DMS53 treated with DMSO at 0.1 percent for 48 hours (cell line): ENCODE measurements around the gene SETDB2.

Source experiments
- DNase-seq: peaks from one replicate; lab custom pipeline; 2025; ENCODE audit not compliant: unreplicated experiment; lab: John Stamatoyannopoulos, UW

Gene SETDB2

DNA sequence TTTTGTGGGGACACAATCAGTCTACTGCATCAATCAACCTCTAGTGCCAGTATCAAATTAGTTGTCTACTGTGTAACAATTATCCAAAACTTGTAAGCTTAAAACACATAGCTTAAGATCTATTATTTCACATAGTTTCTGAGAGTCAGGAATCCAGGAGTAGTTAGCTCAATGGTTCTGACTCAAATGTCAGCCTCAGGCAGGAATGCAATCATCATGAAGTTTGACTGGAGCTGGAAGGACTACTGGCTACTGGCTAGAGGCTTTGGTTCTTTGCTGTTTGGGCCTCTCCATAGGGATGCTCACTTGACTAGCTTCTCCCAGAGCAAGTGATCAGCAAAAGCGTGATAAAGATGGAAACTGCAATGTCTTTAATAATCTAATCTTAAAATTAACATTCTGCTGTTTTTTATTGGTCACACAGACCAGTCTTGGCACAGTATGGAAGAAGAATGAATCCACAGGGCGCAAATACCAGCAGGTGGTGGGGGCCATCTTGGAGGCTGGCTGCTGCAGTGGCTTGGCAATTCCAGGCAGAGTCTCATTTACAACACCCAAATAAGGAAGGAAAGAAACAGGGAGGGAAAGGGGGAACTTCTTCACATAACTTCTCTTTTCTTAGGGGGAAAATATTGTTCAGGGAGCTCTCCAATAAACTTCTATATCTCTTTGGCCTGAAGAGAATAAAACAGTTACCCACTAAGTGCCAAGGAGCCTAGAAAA, 15.9 kb upstream of the SETDB2 start:
- DNase-seq = no peak

DNA sequence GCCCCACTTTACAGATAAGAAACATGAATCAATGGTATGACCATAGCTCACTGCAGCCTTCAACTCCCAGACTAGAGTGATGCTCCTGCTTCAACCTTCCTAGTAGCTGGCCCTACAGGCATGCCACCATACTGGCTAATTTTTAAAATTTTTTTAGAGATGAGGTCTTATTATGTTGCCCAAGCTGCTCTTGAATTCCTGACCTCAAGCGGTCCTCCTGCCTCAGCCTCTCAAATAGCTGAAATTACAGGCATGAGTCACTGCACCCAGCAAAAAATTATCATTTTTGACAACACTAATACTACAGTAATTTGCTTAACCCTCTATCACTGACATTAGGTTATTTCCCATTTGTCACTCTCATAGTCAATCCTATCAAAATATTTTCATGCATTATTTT, 15.0 kb upstream of the SETDB2 start:
- no peak for DNase-seq

DNA sequence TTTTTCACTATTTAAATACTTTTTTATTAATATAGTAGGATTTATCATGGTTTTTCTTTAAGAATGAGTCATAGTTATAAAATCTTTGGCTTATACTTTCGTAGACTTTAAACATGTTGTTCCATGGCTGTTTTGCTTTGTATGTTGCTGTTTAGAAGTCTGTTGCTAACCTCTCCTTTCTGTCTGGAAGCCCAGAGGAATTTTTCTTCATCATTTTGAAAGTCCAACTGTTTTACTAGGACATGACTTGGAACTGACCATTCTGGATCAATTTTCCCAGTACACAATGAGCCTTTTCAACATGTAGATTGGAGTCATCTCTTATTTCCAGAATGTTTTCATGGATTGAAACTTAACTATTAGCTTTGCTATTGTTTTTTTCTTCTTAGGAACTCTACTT, 8.1 kb upstream of the SETDB2 start:
- DNase-seq = no peak

DNA sequence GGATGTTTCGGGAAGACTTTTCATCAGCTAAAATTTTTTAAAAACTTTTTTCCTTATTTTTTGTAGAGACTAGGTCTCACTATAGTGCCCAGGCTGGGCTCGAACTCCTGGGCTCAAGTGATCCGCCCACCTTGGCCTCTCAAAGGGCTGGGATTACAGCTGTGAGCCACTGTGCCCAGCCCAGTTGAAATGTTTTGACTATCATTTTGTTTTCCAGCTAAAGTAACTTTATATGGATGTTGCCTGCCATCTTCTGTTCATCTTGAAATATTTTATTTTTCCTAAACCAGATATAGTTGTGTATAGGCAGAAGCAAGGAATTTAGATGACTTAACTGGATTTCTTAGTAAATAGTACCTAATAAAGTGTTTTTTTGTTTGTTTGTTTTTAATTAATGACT, 7.2 kb upstream of the SETDB2 start:
- no peak for DNase-seq

DNA sequence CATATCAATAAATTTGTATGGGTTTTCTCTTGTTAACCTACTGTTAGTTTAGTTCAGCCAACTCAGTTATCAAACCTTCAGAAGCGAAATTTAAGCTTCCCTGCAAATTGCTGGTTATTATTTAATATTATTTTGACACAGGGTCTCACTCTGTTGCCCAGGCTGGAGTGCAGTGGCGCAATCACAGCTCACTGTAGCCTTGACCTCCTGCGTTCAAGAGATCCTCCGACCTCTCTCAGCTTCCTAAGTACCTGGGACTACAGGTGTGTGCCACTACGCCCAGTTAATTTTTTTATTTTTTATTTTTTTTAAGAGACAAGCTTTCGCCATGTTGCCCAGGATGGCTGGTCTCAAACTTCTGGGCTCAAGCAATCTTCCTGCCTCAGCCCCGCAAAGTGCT, 6.4 kb upstream of the SETDB2 start:
- DNase-seq = no peak

DNA sequence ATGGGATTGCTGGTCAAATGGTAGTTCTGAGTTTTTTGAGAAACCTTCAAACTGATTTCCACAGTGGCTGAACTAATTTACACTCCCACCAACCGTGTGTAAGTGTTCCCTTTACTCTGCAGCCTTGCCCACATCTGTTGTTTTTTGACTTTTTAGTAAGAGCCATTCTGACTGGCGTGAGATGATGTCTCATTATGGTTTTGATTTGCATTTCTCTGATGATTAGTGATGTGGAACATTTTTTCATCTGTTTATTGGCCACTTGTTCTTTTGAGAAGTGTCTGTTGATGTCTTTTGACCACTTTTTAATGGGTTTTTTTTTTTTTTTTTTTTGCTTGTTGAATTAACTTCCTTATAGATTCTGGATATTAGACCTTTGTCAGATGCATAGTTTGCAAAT, 4.5 kb upstream of the SETDB2 start:
- no peak for DNase-seq

DNA sequence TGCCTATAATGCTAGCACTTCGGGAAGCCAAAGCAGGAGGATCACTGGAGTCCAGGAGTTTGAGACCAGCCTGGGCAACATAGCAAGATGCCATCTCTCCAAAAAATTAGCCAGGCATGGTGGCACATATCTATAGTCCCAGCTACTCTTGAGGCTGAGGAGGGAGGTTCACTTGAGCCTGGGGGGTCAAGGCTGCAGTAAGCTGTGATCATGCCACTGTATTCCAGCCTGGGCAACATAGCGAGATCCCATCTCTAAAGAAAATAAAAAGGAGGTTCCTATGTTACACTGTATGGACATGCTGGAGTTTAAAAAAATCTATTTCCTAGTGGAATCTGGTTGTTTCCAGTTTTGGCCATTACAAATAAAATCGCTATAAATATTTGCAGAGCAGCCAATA, 2.8 kb upstream of the SETDB2 start:
- DNase-seq = no peak

DNA sequence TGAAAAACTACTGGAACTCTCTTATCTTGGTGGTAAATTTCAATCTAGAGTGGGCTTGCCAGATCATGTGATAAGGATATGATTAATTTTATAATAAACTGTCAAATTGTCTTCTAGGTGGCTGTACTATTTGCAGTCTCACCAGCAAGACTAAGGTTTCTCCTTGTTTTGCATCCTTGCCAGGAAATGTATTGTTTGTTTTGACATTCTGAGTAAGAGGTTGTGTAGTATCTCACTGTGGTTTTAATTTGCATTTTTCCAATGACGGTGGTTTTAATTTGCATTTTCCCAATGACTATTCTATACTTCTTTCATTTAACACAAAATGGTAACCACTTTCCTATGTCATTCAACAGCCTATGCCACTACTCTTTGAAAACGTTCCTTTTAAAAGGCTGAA, 2.2 kb upstream of the SETDB2 start:
- DNase-seq = no peak

DNA sequence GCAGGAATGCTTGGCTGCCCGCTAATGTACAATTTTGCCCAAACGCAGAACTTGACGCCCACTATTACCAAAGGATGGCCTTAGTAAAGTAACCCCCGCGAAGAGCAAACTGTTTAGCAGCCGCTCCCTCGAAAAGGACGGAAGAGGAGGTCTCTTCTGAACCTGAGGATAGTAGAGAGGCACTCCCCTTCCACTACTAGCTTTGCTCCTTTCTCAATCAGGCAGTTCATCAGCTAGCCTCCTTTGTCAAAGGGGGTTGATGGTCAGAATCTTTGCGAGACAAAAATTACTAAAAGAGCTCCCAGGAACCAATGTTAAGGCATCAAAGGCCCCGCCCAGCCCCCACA, 744 bp upstream of the SETDB2 start:
- DNase-seq = peak; percentile 10

DNA sequence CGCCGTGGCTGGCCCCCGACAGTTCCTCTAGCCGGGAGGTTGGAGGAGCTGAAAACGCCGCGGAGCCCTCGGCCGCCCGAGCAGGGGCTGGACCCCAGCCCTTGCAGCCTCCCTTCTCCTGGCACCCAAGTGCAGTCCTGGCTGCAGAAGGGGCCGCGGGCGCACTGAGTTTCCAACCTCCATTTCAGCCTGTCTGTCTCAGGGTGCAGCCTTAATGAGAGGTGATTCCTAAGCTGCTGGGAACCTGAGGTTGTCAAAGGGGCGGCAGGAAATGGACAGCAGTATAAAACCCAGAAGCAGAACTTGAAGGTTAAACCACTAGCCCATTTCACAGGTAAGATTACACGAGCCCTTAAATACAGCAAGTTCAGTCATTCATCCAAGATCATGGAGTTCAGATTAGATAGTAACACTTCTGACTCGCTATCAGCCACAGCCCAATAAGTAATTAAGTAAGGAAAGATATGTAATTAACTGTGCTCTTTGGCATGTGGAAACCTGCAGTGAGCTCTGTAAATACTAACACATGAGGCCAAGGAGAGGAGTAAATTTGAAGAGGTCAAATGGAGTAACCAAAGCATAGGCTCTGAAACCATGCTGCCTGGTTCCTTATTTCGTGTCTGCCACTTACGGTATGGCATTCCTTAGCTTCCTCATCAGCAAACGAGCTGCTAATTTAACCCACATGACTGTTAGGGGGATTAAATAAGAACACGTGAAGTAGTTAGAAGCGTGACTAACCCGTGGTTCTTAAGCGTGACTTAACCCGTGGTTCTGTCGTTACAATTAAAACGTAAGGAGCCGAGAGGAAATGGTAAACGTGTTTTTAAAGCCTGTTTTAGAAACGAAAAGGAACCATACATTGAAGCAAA, 686 bp downstream of the SETDB2 start:
- peak; percentile 43 for DNase-seq

DNA sequence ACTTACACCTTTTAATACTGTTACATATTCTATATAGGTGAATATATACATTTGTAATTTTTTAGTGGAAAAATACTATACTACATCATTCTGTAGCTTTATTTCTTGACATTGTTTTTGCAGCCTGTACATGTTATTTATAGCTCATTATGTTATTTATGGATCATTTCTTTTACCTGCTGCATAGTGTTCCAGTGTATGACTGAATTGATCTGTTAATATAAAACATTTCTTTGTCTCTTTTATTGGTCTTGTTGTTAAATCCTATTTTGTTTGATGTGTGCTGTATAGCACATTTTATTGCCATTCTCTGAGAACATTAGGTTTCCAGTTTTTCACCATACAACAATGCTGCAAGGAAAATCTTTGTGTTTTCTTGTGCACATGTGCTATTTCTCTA, 2.4 kb downstream of the SETDB2 start:
- DNase-seq = no peak

DNA sequence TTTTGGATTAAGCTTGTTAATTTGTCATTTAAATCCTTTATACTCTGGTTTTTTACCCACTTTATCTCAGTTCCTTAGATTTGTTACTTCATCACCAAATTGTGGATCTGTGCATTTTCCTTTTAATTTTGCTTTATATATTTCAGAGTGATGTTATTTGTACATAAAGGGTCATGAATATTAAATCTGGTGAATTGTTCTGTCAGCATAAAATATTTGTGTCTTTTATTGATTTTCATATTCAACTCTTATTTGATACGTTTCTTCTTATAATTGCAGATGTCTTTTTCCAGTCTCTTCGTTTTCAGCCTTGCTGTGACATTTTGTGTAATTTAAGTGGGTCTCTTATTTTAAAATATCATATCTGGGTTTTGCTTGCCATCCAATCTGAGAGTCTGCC, 4.7 kb downstream of the SETDB2 start:
- DNase-seq = no peak

DNA sequence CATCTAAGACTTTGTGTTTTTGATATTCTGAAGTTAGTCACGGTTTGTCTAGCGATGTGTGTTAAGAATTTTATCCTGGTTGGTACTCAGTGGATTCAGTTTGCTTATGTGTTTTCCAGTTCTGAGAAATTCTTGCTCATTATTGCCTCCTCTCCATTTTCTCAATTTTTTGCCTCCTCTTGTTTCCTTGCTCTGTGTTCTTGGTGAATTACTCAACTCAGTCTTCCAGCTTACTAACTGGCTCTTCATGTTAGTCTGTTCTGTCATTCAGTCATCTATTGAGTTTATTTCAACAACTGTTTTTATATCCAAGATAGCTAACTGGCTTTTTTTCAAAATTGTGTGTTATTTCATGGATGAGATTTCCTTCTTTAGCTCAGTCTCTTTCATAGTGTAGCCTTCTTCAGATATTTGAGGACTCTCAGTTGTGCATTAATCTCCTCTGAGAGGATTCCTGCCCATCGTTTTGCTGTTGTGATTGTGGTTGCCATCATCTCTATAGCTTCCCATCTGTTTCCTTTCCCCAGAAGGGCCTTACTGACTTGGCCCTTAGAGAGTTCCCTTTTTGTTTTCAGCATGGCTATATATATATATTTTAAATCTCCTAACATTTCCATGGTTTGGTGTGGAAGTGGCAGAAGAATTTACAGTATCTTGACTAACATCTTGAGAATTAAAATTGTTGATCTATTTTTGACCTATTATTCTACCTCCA, 6.2 kb downstream of the SETDB2 start:
- no peak for DNase-seq

DNA sequence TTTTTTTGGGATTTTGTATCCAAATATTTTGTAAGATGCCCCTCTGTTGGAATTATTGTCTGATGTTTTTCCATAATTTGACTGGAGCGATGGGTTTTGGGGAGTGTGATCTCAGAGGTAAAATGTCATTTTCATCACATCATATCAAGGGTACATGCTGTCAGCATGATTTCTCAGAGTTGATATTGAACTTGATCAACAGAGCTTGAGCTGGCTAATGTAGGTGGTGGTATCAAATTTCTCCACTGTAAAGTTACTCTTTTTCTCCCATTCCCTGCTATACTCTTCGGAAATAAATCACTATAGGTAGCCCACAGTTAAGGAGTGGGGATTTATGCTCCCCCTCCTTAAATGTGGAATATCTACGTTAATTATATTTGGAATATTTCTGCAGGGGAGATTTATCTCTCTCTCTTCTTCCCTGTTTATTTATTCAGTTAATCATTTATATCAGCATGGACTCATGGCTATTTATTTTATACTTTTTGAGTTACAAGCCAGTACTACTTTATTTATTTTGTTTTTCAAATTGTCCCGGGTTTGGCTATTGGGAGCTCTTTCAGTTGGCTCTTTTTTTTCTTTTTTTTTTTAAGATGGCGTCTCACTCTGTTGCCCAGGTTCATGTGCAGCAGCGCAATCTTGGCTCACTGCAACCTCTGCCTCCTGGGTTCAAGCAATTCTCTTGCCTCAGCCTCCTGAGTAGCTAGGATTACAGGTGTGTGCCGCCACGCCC, 8.8 kb downstream of the SETDB2 start:
- DNase-seq = no peak

DNA sequence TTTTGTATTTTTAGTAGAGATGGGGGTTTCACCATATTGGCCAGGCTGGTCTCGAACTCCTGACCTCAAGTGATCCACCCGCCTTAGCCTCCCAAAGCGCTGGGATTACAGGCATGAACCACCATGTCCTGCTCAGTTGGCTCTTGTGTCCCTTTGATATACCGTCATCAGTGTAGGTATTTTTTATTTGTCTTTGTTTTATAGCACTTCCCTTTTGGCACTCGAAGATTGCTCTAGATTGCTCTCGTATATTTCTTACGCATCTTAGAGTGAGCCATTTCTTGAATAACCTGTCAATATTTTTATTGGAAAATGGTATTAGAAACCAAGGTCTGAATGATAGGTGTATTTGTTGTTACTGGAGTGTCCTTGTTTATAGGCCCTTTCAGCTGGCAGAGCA, 9.4 kb downstream of the SETDB2 start:
- no peak for DNase-seq

DNA sequence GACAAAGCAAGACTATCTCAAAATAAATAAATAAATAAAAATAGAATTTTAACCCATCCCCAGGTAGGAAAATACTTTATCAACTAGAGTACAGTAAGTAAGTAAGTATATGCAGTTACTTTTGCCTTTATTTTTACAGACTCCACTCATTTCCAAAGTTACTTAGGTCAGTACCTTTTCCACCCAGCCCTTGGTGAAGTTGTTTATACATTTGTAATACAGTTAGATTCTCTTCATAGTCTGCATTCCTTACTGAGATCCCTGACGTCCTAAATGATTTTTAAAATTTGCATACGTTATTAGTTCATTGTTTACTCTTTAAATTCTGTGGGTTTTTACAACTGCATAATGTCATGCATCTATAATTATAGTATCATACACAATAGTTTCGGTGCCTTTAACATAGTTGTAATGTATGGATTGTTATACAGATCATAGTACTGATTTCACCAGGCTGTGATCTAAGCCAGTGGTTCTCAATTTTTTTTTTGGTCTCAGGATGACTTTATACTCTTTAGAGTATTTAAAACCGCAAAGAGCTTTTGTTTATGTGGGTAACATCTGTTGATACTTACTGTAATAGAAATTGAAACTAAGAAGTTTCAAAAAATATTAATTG, 10.4 kb downstream of the SETDB2 start:
- DNase-seq = no peak

DNA sequence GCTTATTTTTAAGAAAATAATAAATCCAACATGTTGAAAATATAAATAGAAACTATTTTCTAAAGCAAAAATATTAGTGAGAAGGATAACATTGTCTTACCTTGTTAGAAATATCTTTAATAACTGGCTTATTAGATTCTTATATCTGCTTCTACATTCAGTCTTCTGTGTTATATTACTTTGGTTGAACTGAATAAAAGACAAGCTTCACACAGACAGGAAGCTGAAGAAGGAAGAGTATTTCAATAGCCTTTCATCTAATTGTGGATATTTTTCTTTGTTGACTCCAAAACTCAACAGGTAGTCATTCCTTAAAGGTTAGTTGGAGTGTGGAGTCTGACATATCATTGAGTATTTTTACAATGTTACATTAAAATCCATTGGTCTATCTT, 10.9 kb downstream of the SETDB2 start:
- DNase-seq = no peak

DNA sequence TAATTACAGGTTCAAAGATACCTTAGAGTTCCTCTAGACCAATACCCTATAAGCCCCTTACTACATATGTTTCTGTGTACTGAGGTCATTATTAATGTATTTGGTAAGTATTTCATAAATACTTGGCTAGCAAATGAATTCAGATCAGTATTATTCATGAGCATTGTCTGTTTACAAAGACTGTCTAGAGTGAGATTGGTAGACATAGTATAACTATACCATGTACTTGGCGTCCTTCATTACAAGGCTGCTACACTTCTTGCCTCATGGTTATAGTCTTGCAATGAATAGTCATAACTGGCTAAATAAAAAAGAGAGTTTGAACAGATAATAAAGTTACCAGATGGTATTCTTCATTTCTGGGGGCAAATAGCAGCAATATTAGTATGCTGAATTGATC, 12.1 kb downstream of the SETDB2 start:
- DNase-seq = no peak

DNA sequence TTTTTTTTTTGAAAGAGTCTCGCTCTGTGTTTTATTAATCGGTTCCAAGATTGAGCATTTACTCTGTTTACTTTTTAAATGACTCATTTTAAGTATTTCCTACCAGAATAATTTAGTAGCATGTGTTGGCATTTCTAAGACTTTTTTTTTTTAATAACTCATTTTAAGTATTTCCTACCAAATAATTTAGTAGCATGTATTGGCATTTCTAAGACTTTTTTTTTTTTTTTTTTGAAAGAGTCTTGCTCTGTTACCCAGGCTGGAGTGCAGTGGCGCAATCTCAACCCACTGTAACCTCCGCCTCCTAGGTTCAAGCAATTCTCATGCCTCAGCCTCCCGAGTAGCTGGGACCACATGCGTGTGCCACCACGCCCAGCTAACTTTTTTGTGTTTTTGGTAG, 13.1 kb downstream of the SETDB2 start:
- no peak for DNase-seq

DNA sequence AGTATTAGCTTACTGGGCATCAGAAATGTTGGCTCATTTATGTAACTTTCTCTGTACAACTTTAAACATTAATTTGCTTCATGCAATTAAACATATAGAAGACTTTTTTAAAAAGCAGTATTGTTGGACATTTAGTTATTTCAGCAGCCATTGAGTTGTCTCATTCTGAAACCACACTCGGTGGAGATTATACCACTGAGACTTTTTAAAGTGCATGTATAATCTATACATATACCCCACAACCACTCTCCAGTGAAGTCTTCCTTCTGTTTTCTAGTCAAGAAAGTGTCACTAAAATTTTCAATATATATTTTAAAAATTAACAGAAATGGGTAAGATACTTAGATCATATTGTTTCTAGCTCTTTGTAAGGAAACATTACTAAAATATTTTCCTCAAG, 15.5 kb downstream of the SETDB2 start:
- DNase-seq = no peak

DNA sequence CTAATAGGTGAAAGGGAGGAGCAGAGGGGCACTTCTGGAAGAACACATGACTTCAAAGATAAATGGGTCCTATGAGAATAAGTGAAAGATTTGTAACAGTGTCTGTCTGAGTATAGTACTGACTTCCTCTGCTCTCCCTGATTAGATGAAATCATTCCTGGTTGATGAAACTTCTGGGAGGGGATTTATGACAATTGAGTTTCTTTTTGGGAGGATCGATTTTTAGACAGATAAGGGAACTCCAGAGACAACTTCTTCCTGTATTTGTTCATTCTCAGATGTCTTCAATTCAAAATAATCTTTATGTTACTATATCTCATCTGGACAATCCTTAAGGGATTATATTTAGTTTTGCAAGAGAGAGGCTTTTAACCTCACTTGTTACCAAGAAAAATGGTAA, 20.0 kb downstream of the SETDB2 start:
- no peak for DNase-seq
